Kidney epithelial cell (primary cell): Measurements from ENCODE around the gene CDC42. TPM values are rescaled to one million over a fixed set of nuclear protein-coding genes. Genes with fewer than 3 reads are reported as not detected.

Experiments
- DNase-seq: peaks from one replicate; pipeline ENCODE4 v3.0.0-alpha.2; 2010; ENCODE audit warnings: low read depth
- H3K27me3 ChIP-seq: 2 replicates; pipeline ENCODE4 v1.6.0; 2011; ENCODE audit warnings: low read length; ENCODE audit not compliant: control insufficient read depth, insufficient read depth
- H3K36me3 ChIP-seq: 2 replicates; pipeline ENCODE4 v1.5.1; 2011; ENCODE audit warnings: low read length; ENCODE audit not compliant: control insufficient read depth, insufficient read depth
- H3K4me3 ChIP-seq: 2 replicates; pipeline ENCODE4 v1.5.1; 2011; ENCODE audit warnings: low read depth, mild to moderate bottlenecking, control low read depth, low read length
- CTCF ChIP-seq: IDR thresholded peaks from 2 replicates; pipeline ENCODE4 v1.5.1; 2011; ENCODE audit warnings: mild to moderate bottlenecking, moderate library complexity, low read length, control low read depth, inconsistent platforms; ENCODE audit not compliant: insufficient read depth, poor library complexity, severe bottlenecking
- total RNA-seq: library from RNA; depleted of rRNA; stranded (reverse); fragments of >200 nt; gene quantifications from 2 replicates; pipeline ENCODE4 v1.2.3, GENCODE V29; 2015

CDC42 gene
- total RNA-seq, 1 donor from 2014 or later: 327 TPM

GRCh38 chr1:22064751-22065402, 12.4 kb downstream of the CDC42 start:
- DNase-seq: no peak
- H3K36me3 ChIP-seq: no peaks in the 10 kb centered on the region
- no peaks in the 10 kb centered on the region for H3K27me3 ChIP-seq
- H3K4me3 ChIP-seq: no peak overlapping the region
- TF ChIP-seq CTCF: no peak

- TF ChIP-seq CTCF: no peak
- no peaks in the 10 kb centered on the region for H3K36me3 ChIP-seq
- no peak overlapping the region for H3K4me3 ChIP-seq
- H3K27me3 ChIP-seq: no peaks in the 10 kb centered on the region
- DNase-seq: no peak
Observed at GRCh38 chr1:22071511-22071910, 19.0 kb downstream of the CDC42 start.

- Histone ChIP-seq H3K4me3 (no peak overlapping the region), H3K27me3 (no peaks in the 10 kb centered on the region), H3K36me3 (no peaks in the 10 kb centered on the region)
- DNase-seq: no peak
- no peak for TF ChIP-seq CTCF
Observed at GRCh38 chr1:22074803-22075202, 22.3 kb downstream of the CDC42 start.

- no peak overlapping the region for H3K4me3 ChIP-seq
- no peak for TF ChIP-seq CTCF
- no peak for DNase-seq
- no peaks in the 10 kb centered on the region for H3K36me3 ChIP-seq
- H3K27me3 ChIP-seq: no peaks in the 10 kb centered on the region
Observed at GRCh38 chr1:22075718-22076117, 23.2 kb downstream of the CDC42 start.

GRCh38 chr1:22076346-22076745, 23.8 kb downstream of the CDC42 start:
- no peak for TF ChIP-seq CTCF
- no peak for DNase-seq
- Histone ChIP-seq H3K27me3 (no peaks in the 10 kb centered on the region), H3K36me3 (no peaks in the 10 kb centered on the region), H3K4me3 (no peak overlapping the region)

- Histone ChIP-seq H3K36me3 (no peaks in the 10 kb centered on the region), H3K27me3 (no peaks in the 10 kb centered on the region), H3K4me3 (no peak overlapping the region)
- no peak for TF ChIP-seq CTCF
- peak; percentile 4 for DNase-seq
Observed at GRCh38 chr1:22077728-22078127, 25.2 kb downstream of the CDC42 start.
